PFSK-1 (cell line): ENCODE results near the gene BOLL.

Experiments used
- FOXP2 ChIP-seq: optimal IDR thresholded peaks from 2 replicates; pipeline ENCODE3; 2011; ENCODE audit warnings: borderline replicate concordance, control low read depth, inconsistent platforms; ENCODE audit not compliant: insufficient read depth; ENCODE audit errors: extremely low read length, extremely low read depth
- POLR2AphosphoS5 ChIP-seq: IDR thresholded peaks from 2 replicates; pipeline ENCODE4 v1.6.1; 2012; ENCODE audit warnings: low read depth, mild to moderate bottlenecking, control low read depth, low read length, moderate library complexity
- SIN3A ChIP-seq: IDR thresholded peaks from 2 replicates; pipeline ENCODE4 v1.6.1; 2012; ENCODE audit warnings: mild to moderate bottlenecking, low read length, moderate library complexity, borderline replicate concordance; ENCODE audit not compliant: insufficient read depth
- TAF1 ChIP-seq: IDR thresholded peaks from 2 replicates; pipeline ENCODE4 v1.6.1; 2012; ENCODE audit warnings: low read length, control low read depth, borderline replicate concordance; ENCODE audit not compliant: insufficient read depth
- TF ChIP-seq, protein P1 (sequence below), 2 experiments: IDR thresholded peaks; 2 replicates each; pipeline versions ENCODE4 v1.6.1 to v1.8.0; 2011 to 2012; ENCODE audit warnings: low read depth in 2 of 2, low read length in 2 of 2, control low read depth in 1 of 2, inconsistent platforms in 1 of 2, mild to moderate bottlenecking in 1 of 2, moderate library complexity in 1 of 2; ENCODE audit not compliant: insufficient read depth in 1 of 2

Gene BOLL

DNA sequence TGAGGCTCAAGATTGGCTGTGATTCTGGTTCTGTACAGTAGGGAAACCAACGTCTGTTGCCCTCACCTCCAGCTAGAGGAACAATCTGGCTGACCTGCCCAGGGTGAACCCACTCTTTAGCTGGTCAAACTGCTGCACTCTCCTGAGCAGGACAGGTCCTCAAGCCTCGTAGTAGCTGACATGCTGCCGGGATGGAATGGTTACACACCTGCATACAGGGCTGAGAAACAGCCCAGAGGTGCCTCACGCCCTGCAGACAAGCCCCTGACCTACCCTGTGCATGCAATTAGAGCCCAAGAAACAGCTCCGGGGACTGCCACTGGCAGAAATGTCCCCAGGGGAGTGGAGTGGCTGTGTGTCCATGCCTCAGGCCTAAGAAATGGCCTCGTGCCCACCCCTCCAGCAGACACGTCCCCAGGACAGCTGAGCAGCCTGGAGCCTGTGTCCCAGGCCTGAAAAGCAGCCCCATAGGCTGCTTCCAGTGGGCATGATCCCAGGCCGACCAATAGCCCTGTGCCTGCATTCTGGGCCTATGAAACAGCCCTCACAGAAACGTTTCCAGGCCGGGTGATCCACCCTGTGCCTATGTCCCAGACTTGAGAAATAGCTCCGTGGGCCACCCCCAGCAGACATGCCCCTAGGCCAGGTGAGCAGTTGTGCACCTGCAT, 25.4 kb downstream of the BOLL start:
- TF ChIP-seq FOXP2, result no peak
- no peak for TF ChIP-seq SIN3A

DNA sequence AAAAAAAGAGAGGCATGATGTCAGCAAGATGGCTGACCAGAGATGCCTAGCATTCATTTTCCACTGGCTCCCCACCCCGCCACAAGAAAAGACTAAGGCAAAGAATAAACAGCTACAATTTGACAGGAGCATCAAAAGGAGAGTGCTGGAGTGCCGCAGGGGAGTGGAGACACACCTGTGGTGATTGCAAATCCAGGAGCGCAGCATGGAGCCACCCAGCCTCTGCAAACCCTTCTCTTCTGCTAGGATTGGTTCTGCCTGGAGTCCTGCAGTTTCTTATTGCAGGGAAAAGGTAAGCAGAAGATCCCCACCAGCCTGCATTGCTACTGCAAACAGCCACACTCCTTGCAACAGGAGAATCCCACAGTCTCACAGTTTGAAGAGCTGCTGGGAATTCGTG, 26.1 kb downstream of the BOLL start:
- TF ChIP-seq POLR2AphosphoS5 (no peak), SIN3A (no peak), FOXP2 (no peak), TAF1 (no peak)
- TF ChIP-seq, protein P1, sequence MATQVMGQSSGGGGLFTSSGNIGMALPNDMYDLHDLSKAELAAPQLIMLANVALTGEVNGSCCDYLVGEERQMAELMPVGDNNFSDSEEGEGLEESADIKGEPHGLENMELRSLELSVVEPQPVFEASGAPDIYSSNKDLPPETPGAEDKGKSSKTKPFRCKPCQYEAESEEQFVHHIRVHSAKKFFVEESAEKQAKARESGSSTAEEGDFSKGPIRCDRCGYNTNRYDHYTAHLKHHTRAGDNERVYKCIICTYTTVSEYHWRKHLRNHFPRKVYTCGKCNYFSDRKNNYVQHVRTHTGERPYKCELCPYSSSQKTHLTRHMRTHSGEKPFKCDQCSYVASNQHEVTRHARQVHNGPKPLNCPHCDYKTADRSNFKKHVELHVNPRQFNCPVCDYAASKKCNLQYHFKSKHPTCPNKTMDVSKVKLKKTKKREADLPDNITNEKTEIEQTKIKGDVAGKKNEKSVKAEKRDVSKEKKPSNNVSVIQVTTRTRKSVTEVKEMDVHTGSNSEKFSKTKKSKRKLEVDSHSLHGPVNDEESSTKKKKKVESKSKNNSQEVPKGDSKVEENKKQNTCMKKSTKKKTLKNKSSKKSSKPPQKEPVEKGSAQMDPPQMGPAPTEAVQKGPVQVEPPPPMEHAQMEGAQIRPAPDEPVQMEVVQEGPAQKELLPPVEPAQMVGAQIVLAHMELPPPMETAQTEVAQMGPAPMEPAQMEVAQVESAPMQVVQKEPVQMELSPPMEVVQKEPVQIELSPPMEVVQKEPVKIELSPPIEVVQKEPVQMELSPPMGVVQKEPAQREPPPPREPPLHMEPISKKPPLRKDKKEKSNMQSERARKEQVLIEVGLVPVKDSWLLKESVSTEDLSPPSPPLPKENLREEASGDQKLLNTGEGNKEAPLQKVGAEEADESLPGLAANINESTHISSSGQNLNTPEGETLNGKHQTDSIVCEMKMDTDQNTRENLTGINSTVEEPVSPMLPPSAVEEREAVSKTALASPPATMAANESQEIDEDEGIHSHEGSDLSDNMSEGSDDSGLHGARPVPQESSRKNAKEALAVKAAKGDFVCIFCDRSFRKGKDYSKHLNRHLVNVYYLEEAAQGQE (IDR thresholded peaks at IDR 0.05; ENCODE audit: insufficient read depth in 1 of 2, low read depth in 2 of 2, low read length in 2 of 2), result no peak

DNA sequence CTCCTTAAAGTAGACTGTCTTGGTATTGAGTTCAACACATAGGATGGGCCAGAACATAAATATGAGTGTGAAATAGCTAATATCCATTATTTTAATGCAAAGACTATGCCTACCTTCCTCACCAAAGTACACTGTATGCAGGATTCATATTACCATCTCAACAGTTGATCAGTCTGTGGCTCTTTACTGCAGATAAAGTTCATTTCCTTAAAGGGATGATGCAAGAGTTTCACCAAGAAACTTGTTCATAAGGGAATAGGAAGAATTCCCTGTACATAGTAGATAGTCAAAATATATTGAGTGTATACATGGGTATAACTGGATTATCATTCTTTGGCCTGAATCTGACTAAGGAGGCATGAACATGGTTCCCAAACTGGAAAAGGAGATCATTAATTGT, 44.9 kb downstream of the BOLL start:
- TF ChIP-seq FOXP2 (no peak), TAF1 (no peak), POLR2AphosphoS5 (no peak), SIN3A (no peak)
- TF ChIP-seq, protein P1 (IDR thresholded peaks at IDR 0.05; ENCODE audit: insufficient read depth in 1 of 2, low read depth in 2 of 2, low read length in 2 of 2), result no peak

DNA sequence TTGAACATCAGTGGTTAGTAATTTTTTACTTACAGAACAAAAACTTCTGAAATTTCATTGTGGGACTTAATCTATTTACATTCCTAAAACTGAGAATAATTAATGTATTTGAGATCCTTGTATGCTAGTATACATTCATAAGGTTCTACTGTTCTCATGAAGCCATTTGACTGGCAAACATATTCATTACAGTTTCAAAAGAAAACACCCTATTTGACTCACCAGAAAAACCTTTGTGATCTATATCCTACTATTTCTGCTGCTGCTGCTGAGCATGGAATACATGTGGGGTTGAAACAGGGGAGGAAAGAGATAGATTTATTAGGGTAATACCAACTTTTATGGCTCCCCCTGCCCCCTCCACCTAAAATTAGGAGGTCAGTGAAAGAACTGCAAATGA, 58.1 kb downstream of the BOLL start:
- TF ChIP-seq SIN3A (no peak), FOXP2 (no peak), POLR2AphosphoS5 (no peak), TAF1 (no peak)
- TF ChIP-seq, protein P1 (IDR thresholded peaks at IDR 0.05; ENCODE audit: insufficient read depth in 1 of 2, low read depth in 2 of 2, low read length in 2 of 2), result no peak

DNA sequence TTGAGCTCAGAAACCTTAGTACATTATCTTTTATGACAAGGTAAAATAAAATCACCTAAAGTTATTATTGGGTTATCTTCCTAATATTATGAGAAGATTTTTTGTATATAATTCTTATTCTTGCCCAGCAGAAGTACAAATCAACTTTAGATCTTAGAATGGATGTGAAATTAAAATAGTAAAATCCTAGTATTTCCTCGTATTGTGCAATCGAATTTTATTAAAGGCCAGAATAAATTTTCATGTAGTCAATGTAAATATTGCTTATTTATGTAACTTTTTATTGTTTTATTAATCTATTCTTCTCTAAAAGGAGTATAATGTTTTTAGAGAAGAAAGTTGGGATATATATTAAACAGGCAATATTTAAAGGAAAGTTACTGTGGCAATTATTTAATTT, 67.3 kb downstream of the BOLL start:
- TF ChIP-seq SIN3A (no peak), TAF1 (no peak), FOXP2 (no peak), POLR2AphosphoS5 (no peak)
- TF ChIP-seq, protein P1 (IDR thresholded peaks at IDR 0.05; ENCODE audit: insufficient read depth in 1 of 2, low read depth in 2 of 2, low read length in 2 of 2), result no peak
